Effector CD8-positive, alpha-beta T cell (primary cell): ENCODE data around the gene EDARADD.
"Not testable (repeated sequence)": the region's sequence is repeated elsewhere in the genome, so short reads cannot be mapped to it uniquely, and the experiment has no call there.

Experiments used
- DNase-seq: peaks from one replicate; lab custom pipeline; 2025; lab: John Stamatoyannopoulos, UW

Gene EDARADD

GRCh38 chr1:236433819-236434315 is 39.8 kb downstream of the EDARADD start:
- DNase-seq, result no peak

DNA sequence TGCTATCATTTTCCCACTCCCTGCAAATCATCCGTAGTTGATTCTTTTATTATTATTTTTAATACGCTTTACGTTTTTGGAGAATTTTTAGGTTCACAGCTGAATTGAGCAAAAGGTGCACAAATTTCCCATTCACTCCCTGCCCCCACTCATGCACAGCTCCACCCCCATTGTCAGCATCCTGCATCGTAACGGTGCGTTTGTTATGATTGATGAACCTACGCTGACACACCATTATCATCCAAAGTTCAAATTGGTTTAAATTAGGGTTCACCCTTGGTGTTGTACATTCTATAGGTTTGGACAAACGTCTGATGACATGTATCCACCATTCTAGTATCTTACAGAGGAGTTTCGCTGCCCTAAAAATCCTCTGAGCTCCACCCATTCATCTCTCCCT is 44.5 kb downstream of the EDARADD start:
- no peak for DNase-seq

DNA sequence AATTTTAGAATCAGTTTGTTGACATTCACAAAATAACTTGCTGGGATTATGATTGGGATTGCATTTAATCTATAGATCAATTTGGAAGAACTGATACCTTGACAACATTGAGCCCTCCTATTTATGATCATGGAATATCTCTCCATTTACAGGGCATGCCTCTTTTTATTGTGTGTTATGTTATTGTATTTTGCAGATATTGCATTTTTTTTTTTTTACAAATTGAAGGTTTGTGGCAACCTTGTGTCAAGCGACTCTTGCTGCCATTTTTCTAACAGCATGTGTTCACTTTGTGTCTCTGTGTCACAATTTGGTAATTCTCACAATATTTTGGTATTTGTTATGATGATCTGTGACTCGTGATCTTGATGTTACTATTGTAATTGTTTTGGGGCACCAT is 46.3 kb downstream of the EDARADD start:
- no peak for DNase-seq

GRCh38 chr1:236450779-236451178 is 56.7 kb downstream of the EDARADD start:
- DNase-seq, result no peak

GRCh38 chr1:236451796-236452373 is 57.8 kb downstream of the EDARADD start:
- no peak for DNase-seq

- no peak for DNase-seq
Observed at GRCh38 chr1:236455243-236455642, 61.2 kb downstream of the EDARADD start.

DNA sequence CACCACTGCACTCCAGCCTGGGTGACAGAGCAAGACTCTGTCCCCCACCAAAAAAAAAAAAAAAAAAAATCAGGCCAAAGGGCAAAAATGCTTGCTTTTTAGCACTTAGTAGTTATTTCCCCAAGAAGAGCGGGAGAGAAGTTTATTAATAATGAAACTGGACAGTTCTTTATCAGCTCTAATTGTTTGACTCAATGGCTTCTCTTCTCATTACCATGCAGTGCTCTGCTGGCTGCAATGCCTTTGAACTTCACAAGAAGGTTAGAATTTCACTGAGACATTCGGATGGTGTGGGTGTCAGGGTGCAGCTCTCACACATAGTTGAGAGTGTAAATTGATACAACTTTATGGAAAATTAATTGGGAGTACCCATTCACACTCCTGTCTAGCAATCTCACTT is 63.7 kb downstream of the EDARADD start:
- DNase-seq, result no peak

DNA sequence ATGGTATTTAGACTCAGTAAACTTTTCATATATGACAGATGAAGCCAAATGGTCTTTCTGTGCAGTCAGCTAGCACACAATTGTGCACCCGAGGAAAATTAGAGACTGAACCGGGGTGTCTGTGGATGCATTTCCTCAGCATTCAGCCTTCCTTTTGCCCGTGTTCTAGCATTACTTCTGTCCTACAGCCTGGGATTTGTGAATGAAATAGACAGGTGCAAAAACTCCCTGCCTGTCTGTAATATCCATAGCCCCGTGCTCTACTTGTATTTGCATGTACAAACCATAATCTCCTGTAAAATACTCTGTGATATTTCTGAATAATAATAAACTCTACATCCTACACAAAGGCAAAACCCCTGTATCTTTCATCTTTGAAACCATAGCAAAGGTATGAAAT is 64.9 kb downstream of the EDARADD start:
- DNase-seq, result no peak

DNA sequence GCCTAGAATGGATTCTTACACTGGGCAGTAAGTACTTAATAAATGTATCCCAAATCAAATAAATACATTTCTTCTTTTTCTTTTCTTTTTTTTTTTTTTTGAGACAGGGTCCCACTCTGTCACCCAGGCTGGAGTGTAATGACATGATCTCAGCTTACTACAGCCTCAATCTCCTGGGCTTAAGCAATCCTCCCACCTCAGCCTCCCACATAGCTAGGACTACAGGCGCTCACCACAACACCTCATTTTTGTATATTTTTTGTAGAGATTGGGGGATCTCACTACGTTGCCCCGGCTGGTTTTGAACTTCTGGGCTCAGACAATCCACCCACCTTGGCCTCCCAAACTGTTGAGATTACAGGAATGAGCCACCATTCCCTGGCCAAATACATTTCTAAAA is 66.0 kb downstream of the EDARADD start:
- DNase-seq, result no peak

DNA sequence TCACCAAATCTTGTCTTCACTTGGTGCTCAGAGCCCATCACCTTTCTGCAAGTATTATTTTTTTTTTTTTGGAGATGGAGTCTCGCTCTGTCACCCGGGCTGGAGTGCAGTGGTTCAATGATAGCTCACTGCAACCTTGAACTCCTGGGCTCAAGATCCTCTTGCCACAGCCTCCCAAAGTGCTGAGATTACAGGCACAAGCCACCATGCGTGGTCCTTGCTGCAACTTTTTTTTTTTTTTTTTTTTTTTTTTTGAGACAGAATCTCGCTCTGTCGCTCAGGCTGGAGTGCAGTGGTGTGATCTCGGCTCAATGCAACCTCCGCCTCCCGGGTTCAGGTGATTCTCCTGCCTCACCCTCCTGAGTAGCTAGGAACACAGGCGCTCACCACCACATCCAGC is 70.1 kb downstream of the EDARADD start:
- not testable (repeated sequence) for DNase-seq

DNA sequence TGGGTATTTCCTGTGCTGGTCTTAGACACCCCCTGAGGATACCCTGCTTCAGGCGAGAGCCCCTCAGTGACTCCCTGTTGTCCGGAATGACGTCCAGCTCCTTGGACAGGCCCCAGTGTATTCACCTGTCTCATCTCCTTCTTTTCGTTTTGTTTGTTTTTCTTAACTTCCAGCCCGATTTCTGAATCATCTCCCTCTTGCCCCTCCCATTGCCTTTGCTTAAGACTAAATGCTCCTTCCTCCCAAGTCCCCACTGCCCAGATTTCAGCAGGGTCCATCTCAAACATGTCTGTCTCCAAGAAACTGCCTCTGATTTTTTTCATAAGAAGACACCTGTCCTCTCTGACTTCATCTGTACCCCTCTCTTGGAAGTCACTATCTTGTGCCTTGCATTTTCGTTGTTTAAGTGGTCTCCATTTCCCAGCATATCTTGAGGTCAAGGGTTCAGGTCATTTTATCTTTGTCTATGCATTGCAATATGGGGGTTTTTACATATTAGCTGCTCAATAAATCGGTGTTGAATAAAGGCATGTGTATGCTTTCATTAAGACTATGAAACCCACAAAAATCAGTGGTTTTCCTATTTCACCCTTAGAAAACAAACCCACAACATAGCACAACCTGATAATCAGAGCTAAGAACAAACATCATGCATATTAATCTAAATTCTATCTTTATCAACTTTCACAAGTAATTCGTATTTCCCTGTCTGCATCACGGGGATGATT is 71.3 kb downstream of the EDARADD start:
- DNase-seq, result no peak

DNA sequence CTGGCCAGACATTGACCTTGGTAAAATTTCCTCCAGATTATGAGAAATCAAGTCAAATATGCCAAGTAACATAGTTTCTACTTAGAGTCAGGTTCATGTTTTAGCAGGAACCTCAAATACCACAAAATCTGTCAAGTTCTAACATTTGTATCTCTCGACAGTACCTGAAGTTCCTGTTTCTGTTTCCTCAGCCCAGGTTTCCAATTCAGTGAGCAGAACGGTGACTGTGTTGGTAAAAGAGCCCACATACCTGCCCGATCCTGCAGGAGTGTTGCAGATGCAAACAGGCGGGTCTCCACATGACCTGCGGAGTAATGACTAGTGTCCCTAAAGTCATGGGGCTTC is 71.8 kb downstream of the EDARADD start:
- DNase-seq, result no peak

- no peak for DNase-seq
Observed at GRCh38 chr1:236467327-236467641, 73.2 kb downstream of the EDARADD start.

DNA sequence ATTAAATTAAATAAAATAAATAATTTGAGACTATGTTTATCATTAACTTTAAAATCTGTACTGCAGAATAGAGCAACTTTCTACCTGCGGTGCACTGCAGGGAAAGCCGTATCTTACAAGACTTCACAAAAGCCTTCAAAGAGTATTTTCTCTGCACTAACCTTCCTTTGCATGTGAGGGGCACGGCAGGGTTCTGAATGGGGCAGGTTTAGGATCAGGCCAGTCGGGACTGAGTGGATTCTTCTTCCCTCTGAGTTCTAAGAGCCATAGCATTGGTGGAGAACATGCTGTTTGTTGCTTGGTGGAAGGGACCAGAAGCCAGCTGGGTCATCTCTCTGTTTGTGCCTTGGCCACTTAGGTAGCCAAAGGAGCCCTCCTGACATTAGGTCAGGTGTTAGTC is 74.5 kb downstream of the EDARADD start:
- DNase-seq, result no peak

GRCh38 chr1:236469466-236469865 is 75.4 kb downstream of the EDARADD start:
- no peak for DNase-seq

- no peak for DNase-seq
Observed at GRCh38 chr1:236471096-236471495, 77.0 kb downstream of the EDARADD start.

- no peak for DNase-seq
Observed at GRCh38 chr1:236471653-236472052, 77.6 kb downstream of the EDARADD start.

DNA sequence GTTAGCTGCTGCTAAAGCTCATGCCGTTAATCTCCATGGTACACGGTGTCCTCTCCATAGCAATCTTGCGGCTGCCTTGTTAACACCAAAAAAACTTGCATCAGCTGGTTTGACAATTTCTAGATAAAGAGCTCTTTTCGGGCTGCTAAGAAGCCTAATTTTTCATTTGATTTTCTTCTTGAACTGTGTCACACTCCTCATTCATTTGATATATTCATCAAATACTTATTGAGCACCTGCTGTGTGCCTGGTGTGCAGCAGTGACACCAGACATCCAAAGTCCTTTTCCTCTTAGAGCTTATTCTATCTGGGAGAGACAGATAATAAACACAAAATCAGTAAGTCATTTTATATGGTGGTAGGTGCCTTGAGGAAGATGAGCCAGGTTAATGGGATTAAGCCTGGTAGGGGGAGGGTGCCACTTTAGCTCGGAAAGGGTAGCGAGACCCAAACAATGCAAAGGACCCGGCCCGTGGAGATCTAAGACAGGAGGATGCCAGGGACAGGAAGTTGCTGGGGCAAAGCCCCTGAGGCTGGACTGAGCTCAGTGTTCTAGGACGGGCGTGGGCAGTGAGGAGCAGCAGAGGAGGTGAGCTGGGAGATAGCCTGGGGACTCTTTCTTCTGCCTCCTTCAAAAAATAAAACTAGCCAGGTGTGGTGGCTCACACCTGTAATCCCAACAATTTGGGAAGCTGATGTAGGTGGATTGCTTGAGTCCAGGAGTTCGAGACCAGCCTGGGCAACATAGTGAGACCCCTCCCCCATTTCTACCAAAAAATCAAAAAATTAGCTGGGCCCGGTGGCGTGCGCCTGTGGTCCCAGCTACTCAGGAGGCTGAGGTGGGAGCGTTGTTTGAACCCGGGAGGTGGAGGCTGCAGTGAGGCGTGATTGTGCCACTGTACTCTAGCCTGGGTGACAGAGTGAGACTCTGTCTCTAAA is 79.0 kb downstream of the EDARADD start:
- no peak for DNase-seq

DNA sequence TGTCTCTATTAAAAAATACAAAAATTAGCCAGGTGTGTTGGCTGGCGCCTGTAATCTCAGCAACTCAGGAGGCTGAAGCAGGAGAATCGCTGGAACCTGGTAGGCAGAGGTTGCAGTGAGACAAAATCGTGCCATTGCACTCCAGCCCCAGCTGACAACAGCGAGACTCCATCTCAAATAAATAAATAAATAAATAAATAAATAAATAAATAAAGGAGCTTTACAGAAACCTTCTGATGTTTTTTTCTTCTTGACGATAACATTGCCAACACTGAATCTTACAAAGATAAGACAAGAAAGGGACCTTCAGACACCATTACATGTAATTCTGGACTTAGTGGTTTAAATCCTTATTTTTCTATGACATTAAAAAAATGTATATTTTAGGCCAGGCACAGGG is 81.9 kb downstream of the EDARADD start:
- no peak for DNase-seq

DNA sequence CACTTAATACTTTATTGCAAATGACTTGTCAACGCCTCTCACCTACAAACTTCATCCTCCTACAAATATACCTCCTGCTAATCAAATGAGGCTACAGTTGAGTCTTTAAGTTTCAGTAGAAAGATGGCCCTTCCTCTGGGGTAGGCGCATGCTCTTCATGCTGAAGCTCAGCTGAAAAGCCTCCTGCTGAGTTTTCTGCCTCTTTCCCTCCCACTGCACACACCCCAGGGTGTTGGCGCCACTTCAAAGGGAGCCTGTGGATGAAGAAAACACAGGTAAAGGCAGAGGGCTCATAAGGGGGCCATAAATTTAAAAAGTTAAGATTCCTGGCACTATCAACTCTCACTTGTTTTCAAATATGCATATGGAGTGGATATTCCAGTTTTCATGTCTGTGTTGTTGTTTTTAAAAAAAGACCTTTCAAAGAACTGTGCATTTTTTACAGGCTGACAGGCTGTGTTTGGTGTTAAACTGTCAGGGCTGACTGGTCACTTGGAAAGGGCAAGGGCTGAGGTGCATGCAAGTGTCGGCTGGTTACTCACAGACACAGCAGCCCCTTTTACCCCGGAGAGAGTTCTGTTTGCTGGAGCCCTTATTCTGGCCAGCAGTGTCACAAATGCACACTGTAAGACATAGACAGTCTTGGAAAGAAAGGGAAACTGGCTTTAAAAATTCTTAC is 86.8 kb downstream of the EDARADD start:
- no peak for DNase-seq

GRCh38 chr1:236484310-236484971 is 90.4 kb downstream of the EDARADD start:
- no peak for DNase-seq
